Astrocyte (in vitro differentiated cells and primary cell): Measurements from ENCODE around the gene UBR1. TPM values are rescaled to one million over a fixed set of nuclear protein-coding genes. Genes with fewer than 3 reads are reported as not detected.

ENCODE experiments used
- DNase-seq: peaks from one replicate; pipeline ENCODE4 v3.0.0-alpha.2; 2010; ENCODE audit warnings: low read depth
- FAIRE-seq: peaks from 2 replicates; lab custom pipeline; 2011; peaks lifted over from hg19 to GRCh38; lab: Jason Lieb, UNC
- H2AFZ ChIP-seq: 2 replicates; pipeline ENCODE4 v1.6.0; 2012; ENCODE audit warnings: low read depth, low read length, inconsistent platforms
- H3K27ac ChIP-seq: 2 replicates; pipeline ENCODE4 v1.5.1; 2011; ENCODE audit warnings: low read depth, low read length, inconsistent platforms
- H3K27me3 ChIP-seq: 2 replicates; pipeline ENCODE4 v1.6.0; 2011; ENCODE audit warnings: low read length, inconsistent platforms; ENCODE audit not compliant: insufficient read depth
- H3K36me3 ChIP-seq: 2 replicates; pipeline ENCODE4 v1.5.1; 2011; ENCODE audit warnings: low read length, inconsistent platforms; ENCODE audit not compliant: insufficient read depth
- H3K4me1 ChIP-seq: 2 replicates; pipeline ENCODE4 v1.5.1; 2011; ENCODE audit warnings: low read length, inconsistent platforms; ENCODE audit not compliant: insufficient read depth
- H3K4me2 ChIP-seq: 2 replicates; pipeline ENCODE4 v1.6.0; 2012; ENCODE audit warnings: low read length, inconsistent platforms
- H3K4me3 ChIP-seq: 2 replicates; pipeline ENCODE4 v1.5.1; 2011; ENCODE audit warnings: low read depth, mild to moderate bottlenecking, low read length, inconsistent platforms; ENCODE audit not compliant: insufficient read depth
- H3K79me2 ChIP-seq: 2 replicates; pipeline ENCODE4 v1.6.0; 2012; ENCODE audit warnings: mild to moderate bottlenecking, low read length, inconsistent platforms; ENCODE audit not compliant: insufficient read depth
- H3K9ac ChIP-seq: 2 replicates; pipeline ENCODE4 v1.6.0; 2012; ENCODE audit warnings: mild to moderate bottlenecking, low read length, inconsistent platforms
- H3K9me3 ChIP-seq: 2 replicates; pipeline ENCODE4 v1.5.1; 2012; ENCODE audit warnings: low read depth, mild to moderate bottlenecking, low read length, inconsistent platforms; ENCODE audit not compliant: insufficient read depth
- H4K20me1 ChIP-seq: 2 replicates; pipeline ENCODE4 v1.6.0; 2012; ENCODE audit warnings: low read length, inconsistent platforms; ENCODE audit not compliant: insufficient read depth
- H3K27ac Mint-ChIP-seq: one replicate; pipeline ENCODE4 v1.8.0; 2021; ENCODE audit warnings: mild to moderate bottlenecking, mixed read lengths; ENCODE audit not compliant: unreplicated experiment
- H3K27me3 Mint-ChIP-seq: one replicate; pipeline ENCODE4 v1.8.0; 2021; ENCODE audit warnings: low read depth, mixed read lengths; ENCODE audit not compliant: unreplicated experiment
- H3K36me3 Mint-ChIP-seq: one replicate; pipeline ENCODE4 v1.8.0; 2021; ENCODE audit warnings: low read depth, mixed read lengths; ENCODE audit not compliant: unreplicated experiment
- H3K4me1 Mint-ChIP-seq: one replicate; pipeline ENCODE4 v1.8.0; 2021; ENCODE audit warnings: low read depth, mixed read lengths; ENCODE audit not compliant: unreplicated experiment
- H3K4me3 Mint-ChIP-seq: one replicate; pipeline ENCODE4 v1.8.0; 2021; ENCODE audit warnings: mild to moderate bottlenecking, moderate library complexity, mixed read lengths; ENCODE audit not compliant: unreplicated experiment
- H3K9me3 Mint-ChIP-seq: one replicate; pipeline ENCODE4 v1.8.0; 2021; ENCODE audit warnings: mild to moderate bottlenecking, mixed read lengths; ENCODE audit not compliant: unreplicated experiment
- EZH2 ChIP-seq: IDR thresholded peaks from 2 replicates; pipeline ENCODE4 v1.6.1; 2012; ENCODE audit warnings: mild to moderate bottlenecking, low read length, inconsistent platforms; ENCODE audit not compliant: insufficient read depth
- total RNA-seq: library from RNA; stranded (reverse); gene quantifications from 2 replicates; pipeline ENCODE4 v1.2.1, GENCODE V29; 2021
- TF ChIP-seq, protein P1 (sequence below): IDR thresholded peaks from 2 replicates; pipeline ENCODE4 v1.5.1; 2011; ENCODE audit warnings: low read depth, mild to moderate bottlenecking, inconsistent platforms, low read length, moderate library complexity; ENCODE audit not compliant: insufficient read depth

UBR1 gene
- total RNA-seq, 1 donor from 2014 or later = 25.7 TPM

DNA sequence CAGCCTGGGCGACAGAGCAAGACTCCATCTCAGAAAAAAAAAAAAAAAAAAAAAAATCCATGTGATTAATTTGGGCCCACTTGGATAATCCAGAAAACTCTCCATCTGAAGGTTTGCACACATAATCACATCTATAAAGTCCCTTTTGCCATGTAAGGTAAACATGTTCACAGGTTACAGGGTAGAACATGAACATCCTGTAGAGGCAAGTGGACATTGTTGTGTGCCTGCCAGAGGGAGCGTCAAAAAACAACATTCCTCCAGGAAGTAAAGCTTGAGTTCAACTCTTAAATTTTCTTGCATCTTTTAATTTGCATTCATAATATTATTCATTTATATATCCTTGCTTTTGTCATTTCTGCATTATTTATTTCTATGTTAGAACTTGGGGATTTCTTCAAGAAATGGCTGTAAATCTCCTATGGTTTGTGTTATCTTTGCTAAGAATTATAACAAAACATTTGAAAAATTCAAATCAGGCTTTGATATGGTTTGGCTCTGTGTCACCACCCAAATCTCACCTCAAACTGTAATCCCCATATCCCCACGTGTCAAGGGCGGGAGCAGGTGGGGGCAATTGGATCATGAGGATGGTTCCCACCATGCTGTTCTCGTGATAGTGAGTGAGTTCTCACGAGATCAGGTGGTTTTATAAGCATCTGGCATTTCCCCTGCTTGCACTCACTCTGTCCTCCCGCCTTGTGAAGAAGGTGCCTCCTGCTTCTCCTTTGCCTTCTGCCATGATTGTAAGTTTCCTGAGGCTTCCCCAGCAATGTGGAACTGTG, 173.9 kb downstream of the UBR1 start:
- FAIRE-seq = no peak
- Histone ChIP-seq H3K27me3 (no peaks in the 10 kb centered on the region), H3K79me2 (no peaks in the 10 kb centered on the region), H3K4me1 (no peaks in the 10 kb centered on the region), H3K4me2 (no peak overlapping the region), H3K4me3 (no peak overlapping the region), H3K9me3 (no peaks in the 10 kb centered on the region), H3K9ac (no peak overlapping the region), H3K27ac (no peak overlapping the region), H2AFZ (no peak overlapping the region), H3K36me3 (no peaks in the 10 kb centered on the region), H4K20me1 (no peaks in the 10 kb centered on the region)
- no peaks in the 10 kb centered on the region for H3K4me1 Mint-ChIP-seq
- DNase-seq = no peak
- TF ChIP-seq, protein P1, sequence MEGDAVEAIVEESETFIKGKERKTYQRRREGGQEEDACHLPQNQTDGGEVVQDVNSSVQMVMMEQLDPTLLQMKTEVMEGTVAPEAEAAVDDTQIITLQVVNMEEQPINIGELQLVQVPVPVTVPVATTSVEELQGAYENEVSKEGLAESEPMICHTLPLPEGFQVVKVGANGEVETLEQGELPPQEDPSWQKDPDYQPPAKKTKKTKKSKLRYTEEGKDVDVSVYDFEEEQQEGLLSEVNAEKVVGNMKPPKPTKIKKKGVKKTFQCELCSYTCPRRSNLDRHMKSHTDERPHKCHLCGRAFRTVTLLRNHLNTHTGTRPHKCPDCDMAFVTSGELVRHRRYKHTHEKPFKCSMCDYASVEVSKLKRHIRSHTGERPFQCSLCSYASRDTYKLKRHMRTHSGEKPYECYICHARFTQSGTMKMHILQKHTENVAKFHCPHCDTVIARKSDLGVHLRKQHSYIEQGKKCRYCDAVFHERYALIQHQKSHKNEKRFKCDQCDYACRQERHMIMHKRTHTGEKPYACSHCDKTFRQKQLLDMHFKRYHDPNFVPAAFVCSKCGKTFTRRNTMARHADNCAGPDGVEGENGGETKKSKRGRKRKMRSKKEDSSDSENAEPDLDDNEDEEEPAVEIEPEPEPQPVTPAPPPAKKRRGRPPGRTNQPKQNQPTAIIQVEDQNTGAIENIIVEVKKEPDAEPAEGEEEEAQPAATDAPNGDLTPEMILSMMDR = no peak
- TF ChIP-seq EZH2 = no peak
- H3K36me3 Mint-ChIP-seq = no peaks in the 10 kb centered on the region
- H3K27me3 Mint-ChIP-seq = no peaks in the 10 kb centered on the region
- H3K27ac Mint-ChIP-seq = no peak overlapping the region
- H3K4me3 Mint-ChIP-seq = no peak overlapping the region
- no peaks in the 10 kb centered on the region for H3K9me3 Mint-ChIP-seq

DNA sequence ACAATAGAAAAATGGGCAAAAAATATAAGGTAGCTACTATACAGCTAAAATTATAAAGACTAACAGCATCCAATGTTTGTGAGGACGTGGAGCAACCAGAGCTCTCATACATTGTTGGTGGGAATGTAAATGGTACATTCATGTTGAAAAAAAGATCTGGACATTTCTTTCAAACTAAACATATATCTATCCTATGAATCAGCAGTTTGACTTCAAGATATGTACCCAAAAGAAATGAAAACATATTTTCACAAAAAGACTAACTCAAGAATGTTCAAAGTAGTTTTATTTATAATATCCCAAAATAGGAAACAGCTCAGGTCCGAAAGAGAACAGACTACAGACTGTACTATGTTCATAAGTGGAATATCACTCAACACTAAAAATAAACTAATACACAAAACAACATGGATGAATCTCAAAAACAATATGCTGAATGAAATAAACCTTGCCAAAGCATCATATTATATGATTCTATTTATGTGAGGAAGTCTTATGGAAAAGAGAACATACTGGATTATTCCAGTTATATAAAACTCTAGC, 176.5 kb downstream of the UBR1 start:
- Histone ChIP-seq H3K27ac (no peak overlapping the region), H3K9me3 (no peaks in the 10 kb centered on the region), H3K36me3 (no peaks in the 10 kb centered on the region), H3K9ac (no peak overlapping the region), H3K4me1 (no peaks in the 10 kb centered on the region), H4K20me1 (no peaks in the 10 kb centered on the region), H3K4me2 (no peak overlapping the region), H3K27me3 (no peaks in the 10 kb centered on the region), H3K4me3 (no peak overlapping the region), H3K79me2 (no peaks in the 10 kb centered on the region), H2AFZ (no peak overlapping the region)
- DNase-seq = no peak
- H3K9me3 Mint-ChIP-seq = no peaks in the 10 kb centered on the region
- no peak overlapping the region for H3K4me3 Mint-ChIP-seq
- H3K36me3 Mint-ChIP-seq = no peaks in the 10 kb centered on the region
- FAIRE-seq = no peak
- no peaks in the 10 kb centered on the region for H3K4me1 Mint-ChIP-seq
- H3K27me3 Mint-ChIP-seq = no peaks in the 10 kb centered on the region
- no peak overlapping the region for H3K27ac Mint-ChIP-seq
- TF ChIP-seq, protein P1 = no peak
- TF ChIP-seq EZH2 = no peak

DNA sequence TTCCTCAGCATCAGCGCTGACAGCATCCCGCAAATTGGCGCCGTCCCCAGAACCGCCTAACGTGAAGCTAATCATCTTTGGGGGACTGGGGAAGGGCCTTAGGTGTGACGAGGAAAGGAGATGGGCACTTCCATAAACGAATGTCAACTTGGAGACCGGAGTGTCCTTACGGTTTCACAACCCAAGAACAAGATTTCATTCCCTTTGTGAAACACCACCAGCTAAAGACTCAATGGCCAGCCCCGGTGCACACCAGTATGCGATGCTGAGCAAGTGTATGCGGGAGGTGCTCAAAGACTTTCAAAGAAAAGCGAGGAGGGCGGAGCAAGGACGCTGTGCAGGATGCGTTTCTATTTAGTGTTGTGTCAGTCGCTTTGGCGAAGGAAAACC, 184.5 kb downstream of the UBR1 start:
- TF ChIP-seq EZH2 = no peak
- TF ChIP-seq, protein P1 = no peak
- Mint-ChIP-seq H3K36me3 (no peaks in the 10 kb centered on the region), H3K9me3 (no peaks in the 10 kb centered on the region), H3K27me3 (no peaks in the 10 kb centered on the region), H3K4me3 (peak overlapping the region; percentile 94), H3K4me1 (peaks cover 4% of the 10 kb centered on the region), H3K27ac (peak overlapping the region; percentile 80)
- H3K36me3 ChIP-seq = no peaks in the 10 kb centered on the region
- H3K79me2 ChIP-seq = peaks cover 17% of the 10 kb centered on the region
- peak overlapping the region; percentile 2 for H3K27ac ChIP-seq
- peak overlapping the region; percentile 98 for H3K4me2 ChIP-seq
- peak overlapping the region; percentile 85 for H3K4me3 ChIP-seq
- FAIRE-seq (no peak), DNase-seq (peak; percentile 12)
- no peaks in the 10 kb centered on the region for H3K9me3 ChIP-seq
- H3K4me1 ChIP-seq = peaks cover 8% of the 10 kb centered on the region
- H3K27me3 ChIP-seq = no peaks in the 10 kb centered on the region
- H4K20me1 ChIP-seq = peaks cover 5% of the 10 kb centered on the region
- peak overlapping the region; percentile 83 for H3K9ac ChIP-seq
- H2AFZ ChIP-seq = peak overlapping the region; percentile 98
